ENCODE data around the gene INO80B. TPM values are rescaled to one million over a fixed set of nuclear protein-coding genes. Genes with fewer than 3 reads are reported as not detected.
A peak's percentile ranks its signal among the peaks of the same experiment; 100 is the strongest.

Gene INO80B
- total and polyA plus RNA-seq, 2 donors (not counting 1 experiment from before 2014, with no cell fraction given): 30.4 to 78.6 TPM

DNA sequence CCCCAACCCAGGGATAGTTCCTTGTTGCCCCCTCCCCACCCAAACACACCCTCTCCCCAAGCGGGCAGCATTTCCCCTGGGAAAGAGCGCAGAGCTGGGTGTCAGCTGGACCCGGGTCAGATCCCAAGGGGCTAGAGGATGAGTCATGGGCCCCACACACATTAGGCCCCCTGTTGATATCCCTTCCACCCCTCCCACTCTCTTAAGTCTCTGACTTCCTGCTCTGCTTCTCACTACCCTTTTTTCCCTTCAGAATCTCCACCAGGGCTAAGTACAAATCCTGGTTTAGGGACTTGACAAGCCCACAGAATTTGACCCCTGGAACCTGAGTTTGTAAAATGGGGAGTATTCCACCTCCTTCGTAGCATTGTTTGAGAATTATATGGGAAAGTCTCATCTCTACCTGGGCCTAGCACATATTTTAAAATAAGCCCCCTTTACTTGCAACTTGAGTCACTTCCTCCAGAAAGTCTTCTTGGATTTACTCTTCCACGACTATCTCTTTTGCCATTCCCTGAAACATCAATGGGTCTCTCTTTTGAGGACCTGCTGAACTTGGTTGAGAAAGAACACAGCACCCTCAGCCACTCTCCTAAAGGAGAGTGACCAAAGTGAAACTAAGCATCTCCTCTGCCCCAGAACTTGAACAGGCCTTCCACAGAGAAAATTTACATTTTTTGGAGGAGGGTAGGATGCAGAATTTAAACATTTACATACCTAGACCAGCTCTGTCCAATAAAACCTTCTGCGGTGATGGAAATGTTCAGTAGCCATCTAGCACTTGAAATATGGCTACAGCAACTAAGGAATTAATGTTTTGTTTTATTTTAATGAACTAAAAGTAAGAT lies 17.8 kb upstream of the INO80B start:
- H3K27ac Mint-ChIP-seq: peak overlapping the region; percentile 15
- peaks cover 44% of the 10 kb centered on the region for H3K4me1 Mint-ChIP-seq
- ChIA-PET POLR2A (no interaction called here), CTCF (interaction anchor here (1.5 kb wide), 1 partner anchor 15 kb away, joined by 6 read pairs; the partner anchor contains the start of genes C2orf81 and WDR54)
- Histone ChIP-seq H3K36me3 (replicated peaks in 1 of 2; ENCODE audit: control extremely low read depth in 1 of 2, control insufficient read depth in 1 of 2, extremely low read depth in 1 of 2, insufficient read depth in 2 of 2, low read length in 1 of 2) (no peaks in the 10 kb centered on the region), H3K79me2 (ENCODE audit: control insufficient read depth, insufficient read depth, low read length) (no peaks in the 10 kb centered on the region), H3K9me3 (ENCODE audit: control extremely low read depth in 1 of 3, control insufficient read depth in 2 of 3, insufficient read depth in 1 of 3, low read length in 2 of 3) (peaks cover 0 to 9% (median 0%) of the 10 kb centered on the region in 3 donors), H3K4me2 (replicated peaks; ENCODE audit: low read depth, low read length, poor library complexity, severe bottlenecking) (no peak overlapping the region), H3K4me1 (ENCODE audit: control insufficient read depth in 2 of 2, insufficient read depth in 2 of 2, low read length in 2 of 2) (peaks cover 33 to 41% of the 10 kb centered on the region in 2 donors), H2AFZ (ENCODE audit: insufficient read depth, low read depth, low read length, poor library complexity, severe bottlenecking) (no peak overlapping the region), H3K4me3 (ENCODE audit: control extremely low read depth in 1 of 5, extremely low read depth in 1 of 5, insufficient read depth in 1 of 5, low read depth in 2 of 5, low read length in 4 of 5) (no peak overlapping the region), H3K27ac (ENCODE audit: low read length in 2 of 2) (no peak overlapping the region), H3K27me3 (replicated peaks in 1 of 4; ENCODE audit: control extremely low read depth in 1 of 4, control insufficient read depth in 3 of 4, insufficient read depth in 4 of 4, low read length in 3 of 4) (peaks cover 0 to 23% (median 7%) of the 10 kb centered on the region in 4 experiments), H3K9ac (ENCODE audit: low read length) (no peak overlapping the region), H4K20me1 (ENCODE audit: control insufficient read depth, insufficient read depth, low read length, poor library complexity, severe bottlenecking) (no peaks in the 10 kb centered on the region)
- TF ChIP-seq, protein P1, sequence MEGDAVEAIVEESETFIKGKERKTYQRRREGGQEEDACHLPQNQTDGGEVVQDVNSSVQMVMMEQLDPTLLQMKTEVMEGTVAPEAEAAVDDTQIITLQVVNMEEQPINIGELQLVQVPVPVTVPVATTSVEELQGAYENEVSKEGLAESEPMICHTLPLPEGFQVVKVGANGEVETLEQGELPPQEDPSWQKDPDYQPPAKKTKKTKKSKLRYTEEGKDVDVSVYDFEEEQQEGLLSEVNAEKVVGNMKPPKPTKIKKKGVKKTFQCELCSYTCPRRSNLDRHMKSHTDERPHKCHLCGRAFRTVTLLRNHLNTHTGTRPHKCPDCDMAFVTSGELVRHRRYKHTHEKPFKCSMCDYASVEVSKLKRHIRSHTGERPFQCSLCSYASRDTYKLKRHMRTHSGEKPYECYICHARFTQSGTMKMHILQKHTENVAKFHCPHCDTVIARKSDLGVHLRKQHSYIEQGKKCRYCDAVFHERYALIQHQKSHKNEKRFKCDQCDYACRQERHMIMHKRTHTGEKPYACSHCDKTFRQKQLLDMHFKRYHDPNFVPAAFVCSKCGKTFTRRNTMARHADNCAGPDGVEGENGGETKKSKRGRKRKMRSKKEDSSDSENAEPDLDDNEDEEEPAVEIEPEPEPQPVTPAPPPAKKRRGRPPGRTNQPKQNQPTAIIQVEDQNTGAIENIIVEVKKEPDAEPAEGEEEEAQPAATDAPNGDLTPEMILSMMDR (IDR thresholded peaks at IDR 0.05): no peak
- TF ChIP-seq EZH2 (IDR thresholded peaks at IDR 0.05; ENCODE audit: borderline replicate concordance, insufficient read depth, low read depth, low read length, poor library complexity, severe bottlenecking): no peak
- intact Hi-C loops (cut with micrococcal nuclease): no loop called here
- no peak for DNase-seq
- H3K9me3 Mint-ChIP-seq (ENCODE audit: insufficient read depth): no peaks in the 10 kb centered on the region
- peak overlapping the region; percentile 3 for H3K4me3 Mint-ChIP-seq
- H3K27me3 Mint-ChIP-seq: peaks cover 4% of the 10 kb centered on the region
- peak; percentile 33 for ATAC-seq (ENCODE audit: low read depth)
- 35% methylated on average over 4 of the region's 6 CpGs for WGBS (ENCODE audit: insufficient coverage)

DNA sequence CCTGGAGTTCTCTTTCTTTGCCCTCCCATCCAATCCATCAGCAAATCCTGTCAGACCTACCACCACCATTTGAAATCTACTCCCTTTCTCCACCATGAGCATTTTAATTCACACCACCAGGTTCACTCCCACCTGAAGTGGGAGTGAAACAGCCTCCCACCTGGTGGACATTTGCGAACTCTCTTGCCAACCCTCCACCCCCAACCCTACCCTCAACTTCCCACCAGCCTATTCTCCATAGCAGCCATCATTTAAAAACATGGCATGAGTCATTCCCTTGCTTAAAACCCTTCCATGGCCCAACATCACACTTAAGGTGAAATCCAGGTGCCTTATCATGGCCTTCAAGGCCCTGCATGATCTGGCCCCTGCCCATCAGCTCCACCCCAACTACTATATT lies 16.6 kb upstream of the INO80B start:
- Histone ChIP-seq H4K20me1 (ENCODE audit: control insufficient read depth, insufficient read depth, low read length, poor library complexity, severe bottlenecking) (no peaks in the 10 kb centered on the region), H3K79me2 (ENCODE audit: control insufficient read depth, insufficient read depth, low read length) (no peaks in the 10 kb centered on the region), H3K4me1 (ENCODE audit: control insufficient read depth in 2 of 2, insufficient read depth in 2 of 2, low read length in 2 of 2) (peaks cover 36 to 46% of the 10 kb centered on the region in 2 donors), H2AFZ (ENCODE audit: insufficient read depth, low read depth, low read length, poor library complexity, severe bottlenecking) (no peak overlapping the region), H3K4me2 (replicated peaks; ENCODE audit: low read depth, low read length, poor library complexity, severe bottlenecking) (no peak overlapping the region), H3K27ac (ENCODE audit: low read length in 2 of 2) (no peak overlapping the region), H3K36me3 (replicated peaks in 1 of 2; ENCODE audit: control extremely low read depth in 1 of 2, control insufficient read depth in 1 of 2, extremely low read depth in 1 of 2, insufficient read depth in 2 of 2, low read length in 1 of 2) (no peaks in the 10 kb centered on the region), H3K9me3 (ENCODE audit: control extremely low read depth in 1 of 3, control insufficient read depth in 2 of 3, insufficient read depth in 1 of 3, low read length in 2 of 3) (peaks cover 0 to 9% (median 0%) of the 10 kb centered on the region in 3 donors), H3K9ac (ENCODE audit: low read length) (no peak overlapping the region), H3K27me3 (replicated peaks in 1 of 4; ENCODE audit: control extremely low read depth in 1 of 4, control insufficient read depth in 3 of 4, insufficient read depth in 4 of 4, low read length in 3 of 4) (peaks cover 0 to 33% (median 12%) of the 10 kb centered on the region in 4 experiments), H3K4me3 (ENCODE audit: control extremely low read depth in 1 of 5, extremely low read depth in 1 of 5, insufficient read depth in 1 of 5, low read depth in 2 of 5, low read length in 4 of 5) (no peak overlapping the region)
- no peak for DNase-seq
- 75% methylated on average over 1 of the region's 1 CpG for WGBS (ENCODE audit: insufficient coverage)
- no peak for ATAC-seq (ENCODE audit: low read depth)
- Mint-ChIP-seq H3K9me3 (ENCODE audit: insufficient read depth) (no peaks in the 10 kb centered on the region), H3K27me3 (peaks cover 9% of the 10 kb centered on the region), H3K4me1 (peaks cover 47% of the 10 kb centered on the region), H3K27ac (no peak overlapping the region), H3K4me3 (peak overlapping the region; percentile 50)
- TF ChIP-seq, protein P1 (IDR thresholded peaks at IDR 0.05): no peak
- TF ChIP-seq EZH2 (IDR thresholded peaks at IDR 0.05; ENCODE audit: borderline replicate concordance, insufficient read depth, low read depth, low read length, poor library complexity, severe bottlenecking): no peak
- intact Hi-C loops (cut with micrococcal nuclease): no loop called here
- ChIA-PET POLR2A (no interaction called here), CTCF (interaction anchor here (1.5 kb wide), 1 partner anchor 16 kb away, joined by 6 read pairs; the partner anchor contains the start of genes C2orf81 and WDR54)

Data from B cell (primary cell).